ENCODE data around the gene EOMES. TPM values are rescaled to one million over a fixed set of nuclear protein-coding genes. Genes with fewer than 3 reads are reported as not detected.
A peak's percentile ranks its signal among the peaks of the same experiment; 100 is the strongest.

The EOMES gene
- total RNA-seq, 1 experiment from 2014 or later: 0.09 TPM

DNA sequence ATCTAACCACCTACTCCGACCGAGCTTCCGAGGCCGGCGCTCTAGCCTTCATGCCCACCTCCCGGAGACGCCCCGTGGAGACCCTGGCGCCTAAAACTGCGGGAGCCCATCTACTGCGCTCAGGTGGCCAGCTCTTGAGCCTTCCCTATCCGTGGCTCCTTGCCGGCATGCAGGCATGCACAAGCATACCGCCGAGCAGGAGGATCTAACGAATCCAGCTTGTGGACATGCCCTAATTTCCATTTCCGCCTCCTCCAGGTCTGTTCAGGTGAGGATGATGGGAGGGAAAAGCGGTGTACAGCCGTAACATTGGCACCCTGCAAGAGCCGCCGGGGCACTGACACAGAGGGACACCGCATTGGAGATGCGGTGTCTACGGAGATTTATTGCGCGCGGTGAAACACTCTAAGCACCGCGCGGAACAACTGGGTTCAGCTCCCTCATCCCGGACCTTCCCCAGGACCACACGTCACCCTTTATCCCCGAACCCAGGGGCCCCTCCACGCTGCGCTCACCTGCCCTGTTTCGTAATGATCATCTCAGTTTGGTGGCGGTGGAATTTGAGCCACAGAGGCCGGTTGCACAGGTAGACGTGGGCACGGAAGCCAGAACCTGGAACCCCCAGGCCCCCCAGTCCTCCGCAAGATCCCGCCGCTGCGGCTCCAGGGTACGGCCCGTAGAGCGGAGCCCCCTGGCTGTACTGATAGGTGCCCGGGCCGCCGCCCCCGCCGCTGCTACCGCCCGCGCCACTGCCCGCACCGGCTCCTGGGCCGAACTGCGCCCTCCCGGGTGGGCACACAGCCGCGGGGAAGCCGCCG is 1.0 kb downstream of the EOMES start:
- no peak for DNase-seq (ENCODE audit: low spot score)

DNA sequence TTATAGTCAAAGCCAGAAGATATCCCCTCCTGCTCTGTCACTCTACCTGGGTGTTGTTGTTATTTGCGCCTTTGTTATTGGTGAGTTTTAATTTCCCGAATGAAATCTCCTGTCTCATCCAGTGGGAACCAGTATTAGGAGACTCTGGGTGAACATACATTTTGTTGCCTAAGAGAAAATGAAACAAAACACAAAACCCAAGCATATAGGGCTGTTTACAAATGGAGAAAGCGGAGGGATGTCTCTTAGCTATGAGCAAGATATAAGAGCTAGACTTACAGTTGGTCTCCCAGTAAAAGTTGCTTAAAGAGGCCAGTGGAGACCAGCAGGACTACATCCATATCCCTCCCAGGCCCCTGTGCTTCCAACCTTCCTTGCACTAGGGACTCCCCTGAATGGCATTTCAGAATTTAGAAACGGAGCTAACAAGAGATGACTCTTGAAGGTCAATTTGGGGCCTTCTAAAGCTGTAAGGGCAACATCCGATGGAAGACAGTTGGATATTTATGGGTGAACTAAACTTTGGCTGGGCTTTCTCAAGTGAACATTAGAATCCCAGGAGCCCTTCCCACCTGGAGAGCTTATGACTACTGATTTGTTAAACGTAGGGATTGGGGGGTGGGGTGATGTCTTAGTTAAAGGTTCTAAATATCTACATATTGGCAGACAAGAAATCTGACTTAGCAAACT is 2.7 kb downstream of the EOMES start:
- DNase-seq (ENCODE audit: low spot score): no peak

DNA sequence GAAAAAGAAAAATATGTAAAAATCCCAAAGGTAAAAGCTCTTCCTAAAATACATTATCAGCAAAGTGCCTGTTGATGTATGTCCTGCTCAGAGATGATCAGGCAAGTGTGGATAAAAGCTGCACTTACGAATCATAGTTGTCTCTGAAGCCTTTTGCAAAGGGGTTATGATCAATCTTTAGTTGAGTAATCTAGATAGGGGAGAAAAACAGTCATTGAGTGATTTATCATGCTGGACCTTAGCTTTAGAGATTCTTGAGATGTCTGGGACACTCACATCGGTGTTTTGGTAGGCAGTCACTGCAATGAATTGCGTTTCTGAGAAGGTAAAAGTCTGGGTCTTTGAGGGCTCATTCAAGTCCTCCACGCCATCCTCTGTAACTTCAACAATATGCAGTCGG is 3.7 kb downstream of the EOMES start:
- no peak for DNase-seq (ENCODE audit: low spot score)

DNA sequence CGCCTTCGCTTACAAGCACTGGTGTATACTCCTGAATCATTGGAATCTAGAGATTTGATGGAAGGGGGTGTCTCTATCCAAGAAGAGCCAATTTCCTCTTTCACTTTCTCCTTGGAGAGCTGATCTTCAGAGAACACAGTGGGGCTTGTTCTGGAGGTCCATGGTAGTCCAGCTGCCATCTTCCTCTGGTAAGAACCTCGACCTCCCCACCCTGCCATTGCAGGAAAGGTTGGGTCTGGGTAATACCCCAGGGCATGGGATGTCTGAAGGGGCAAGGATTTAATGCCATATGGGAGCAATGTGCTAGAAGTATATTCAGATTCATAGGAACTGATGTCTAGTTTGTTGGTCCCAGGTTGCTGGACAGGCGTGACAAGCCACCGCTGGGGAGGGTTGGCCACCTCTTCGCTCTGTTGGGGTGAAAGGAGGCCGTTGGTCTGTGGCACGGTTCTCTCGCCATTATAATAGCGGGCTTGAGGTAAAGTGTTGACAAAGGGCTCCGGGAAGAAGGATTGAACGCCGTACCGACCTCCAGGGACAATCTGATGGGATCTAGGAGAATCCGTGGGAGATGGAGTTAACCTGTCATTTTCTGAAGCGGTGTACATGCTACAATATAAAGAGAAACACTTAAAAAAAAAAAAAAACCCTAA is 4.8 kb downstream of the EOMES start:
- no peak for DNase-seq (ENCODE audit: low spot score)

DNA sequence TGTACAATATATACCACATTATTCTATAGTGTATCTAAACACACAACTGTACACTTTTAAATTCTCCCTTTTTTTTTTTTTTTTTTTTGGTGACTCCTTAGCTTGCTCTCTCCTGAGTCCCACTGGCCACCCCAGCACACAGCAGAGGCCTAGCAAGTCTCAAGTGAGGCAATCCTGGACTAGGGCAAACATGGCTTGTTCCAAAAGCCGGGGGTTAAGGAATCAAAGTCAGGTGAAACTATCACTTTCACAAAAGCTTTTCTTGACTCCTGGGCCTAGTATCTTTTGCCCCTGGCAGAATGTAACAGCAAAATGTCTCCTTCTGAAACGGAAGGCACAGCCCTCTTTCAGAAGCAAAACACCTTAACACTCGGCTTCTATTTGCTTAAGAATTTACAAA is 5.8 kb downstream of the EOMES start:
- DNase-seq (ENCODE audit: low spot score): no peak

DNA sequence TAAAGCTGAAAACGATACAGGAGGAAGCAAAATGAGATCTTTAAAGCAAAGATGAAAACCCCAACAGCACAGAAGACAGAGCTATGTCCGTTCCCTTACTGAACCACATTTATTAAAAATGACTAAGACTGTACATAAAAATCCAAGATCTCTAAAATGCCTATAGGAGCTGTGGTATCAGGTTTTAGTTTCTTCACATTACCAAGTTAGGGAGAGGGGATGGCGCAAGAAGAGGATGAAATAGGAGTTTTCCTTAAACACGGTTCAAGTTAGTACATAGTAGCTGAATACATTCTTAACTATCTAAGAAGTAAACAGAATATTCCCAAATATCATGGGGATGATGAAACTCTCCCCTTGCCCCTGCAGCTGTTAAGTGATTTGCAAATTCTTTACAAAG is 6.3 kb downstream of the EOMES start:
- DNase-seq (ENCODE audit: low spot score): no peak

DNA sequence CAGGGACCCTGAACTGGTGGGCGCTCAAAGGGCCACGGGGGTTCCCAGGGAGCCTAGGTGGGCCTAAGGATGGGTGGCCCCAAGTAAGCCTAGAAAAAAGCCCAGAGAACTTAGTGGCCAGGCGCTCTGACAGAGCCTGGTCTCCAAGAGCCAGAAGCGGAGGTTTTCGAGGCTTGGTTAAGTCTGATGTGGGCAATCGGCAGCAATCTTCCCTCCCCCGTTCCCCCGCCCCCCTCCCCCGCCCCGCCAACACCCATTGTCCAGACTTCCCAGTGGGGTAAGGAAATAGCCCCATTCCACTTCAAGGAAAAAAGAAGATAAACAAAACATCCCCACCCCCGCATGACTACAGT is 6.7 kb downstream of the EOMES start:
- no peak for DNase-seq (ENCODE audit: low spot score)

DNA sequence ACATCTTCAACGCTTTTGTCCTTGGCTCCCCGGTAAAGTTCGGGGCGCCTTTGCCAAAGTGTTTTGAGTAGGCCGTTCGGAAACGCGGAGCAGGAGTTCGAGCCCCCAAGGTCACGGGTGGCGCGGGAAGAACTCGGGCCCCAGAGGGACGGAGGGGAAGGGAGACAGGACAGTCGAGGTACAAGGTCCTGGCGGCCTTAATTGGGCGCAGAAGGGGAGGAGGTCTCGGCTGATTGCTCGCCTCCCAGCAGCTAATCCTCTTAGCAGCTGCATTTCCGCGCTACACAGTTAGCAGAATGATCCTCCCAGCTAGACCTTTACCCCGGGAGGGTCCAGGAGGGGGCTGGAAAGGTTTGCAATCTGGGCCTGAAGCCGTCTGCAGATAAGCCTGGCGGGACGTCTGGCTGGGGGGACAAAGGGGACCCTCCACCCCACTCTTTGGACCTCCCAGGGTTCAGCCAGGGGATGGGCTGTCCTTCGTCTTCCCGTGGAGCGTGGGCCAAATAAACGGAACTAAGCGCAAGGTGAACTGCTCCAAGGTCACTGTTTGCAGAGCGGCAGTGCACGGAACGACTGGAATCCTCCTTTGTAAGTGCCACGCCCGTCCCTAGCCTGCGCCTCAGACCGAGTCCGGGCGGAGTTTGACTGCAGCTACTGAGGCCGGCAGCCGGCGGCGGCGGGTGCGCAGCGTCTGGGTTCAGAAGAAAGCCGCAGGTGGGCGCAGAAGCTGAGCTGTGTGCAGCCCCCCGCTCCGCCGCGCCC is 7.2 kb downstream of the EOMES start:
- no peak for DNase-seq (ENCODE audit: low spot score)

DNA sequence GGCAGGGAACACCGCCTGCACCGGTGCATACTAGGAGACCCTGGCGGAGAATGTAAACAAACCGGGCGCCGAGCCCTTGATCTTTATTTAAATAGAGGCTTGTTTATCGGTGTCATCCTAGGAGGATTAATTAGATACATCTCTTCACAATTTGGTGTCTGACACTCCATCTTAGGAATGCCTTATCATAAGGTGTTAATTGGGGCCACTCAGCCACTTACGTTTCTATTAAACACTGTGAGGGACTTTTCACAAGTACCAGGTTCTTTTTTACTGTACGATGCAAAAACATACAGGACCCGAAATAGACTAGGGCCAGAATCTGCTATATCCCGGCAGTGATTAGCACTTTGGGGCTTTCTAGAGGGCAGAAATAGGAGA is 8.0 kb downstream of the EOMES start:
- no peak for DNase-seq (ENCODE audit: low spot score)

DNA sequence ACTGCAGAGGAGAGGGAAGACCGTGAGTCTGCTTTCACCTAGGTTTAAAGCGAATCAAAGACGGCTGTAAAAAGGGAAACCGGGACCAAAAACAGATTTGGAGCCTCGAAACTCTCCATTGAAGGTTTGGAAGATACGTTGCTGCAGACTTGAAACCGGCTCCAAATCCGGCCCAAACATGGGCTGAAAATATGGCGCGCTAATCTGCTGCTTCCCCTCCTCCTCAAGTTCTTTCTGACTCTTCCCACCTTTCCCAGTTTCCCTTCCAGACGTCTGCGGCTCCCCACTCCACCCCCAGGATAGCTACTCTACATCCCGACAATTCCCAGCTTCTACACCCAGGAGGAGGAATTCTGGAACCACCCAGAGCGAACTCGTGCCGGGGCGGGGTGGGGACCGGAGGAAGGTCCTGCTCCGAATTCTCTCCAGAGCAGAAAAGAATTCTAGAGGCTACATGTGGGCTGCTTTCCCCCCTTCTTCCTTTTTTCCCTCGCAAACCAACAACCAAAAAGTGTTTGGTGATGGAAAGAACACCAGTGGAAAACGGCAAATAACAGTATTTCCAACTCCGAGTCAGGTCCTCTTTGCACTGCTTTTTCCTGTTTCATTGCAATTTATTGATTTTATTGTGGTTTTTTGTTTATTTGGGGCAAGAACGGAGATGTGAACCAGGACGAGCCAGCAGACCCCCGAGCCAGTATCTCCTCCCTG is 8.5 kb downstream of the EOMES start:
- DNase-seq (ENCODE audit: low spot score): no peak

DNA sequence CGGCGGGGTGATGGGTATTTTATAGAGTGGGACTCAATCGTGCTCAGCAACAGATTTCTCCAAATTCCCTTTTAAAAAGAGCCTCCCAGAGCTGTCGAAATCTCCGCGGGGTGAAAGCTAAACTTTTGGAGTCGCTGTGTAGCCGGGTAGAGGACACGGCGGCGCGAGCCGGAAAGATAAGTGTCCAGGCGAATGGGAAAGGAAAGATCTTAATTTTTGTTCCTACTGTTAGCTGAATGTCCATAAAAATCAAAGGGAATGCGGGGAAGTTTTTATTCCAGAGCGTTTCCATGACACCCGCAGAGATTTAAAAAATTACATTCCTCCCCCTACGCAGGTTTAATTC is 9.1 kb downstream of the EOMES start:
- DNase-seq (ENCODE audit: low spot score): no peak

DNA sequence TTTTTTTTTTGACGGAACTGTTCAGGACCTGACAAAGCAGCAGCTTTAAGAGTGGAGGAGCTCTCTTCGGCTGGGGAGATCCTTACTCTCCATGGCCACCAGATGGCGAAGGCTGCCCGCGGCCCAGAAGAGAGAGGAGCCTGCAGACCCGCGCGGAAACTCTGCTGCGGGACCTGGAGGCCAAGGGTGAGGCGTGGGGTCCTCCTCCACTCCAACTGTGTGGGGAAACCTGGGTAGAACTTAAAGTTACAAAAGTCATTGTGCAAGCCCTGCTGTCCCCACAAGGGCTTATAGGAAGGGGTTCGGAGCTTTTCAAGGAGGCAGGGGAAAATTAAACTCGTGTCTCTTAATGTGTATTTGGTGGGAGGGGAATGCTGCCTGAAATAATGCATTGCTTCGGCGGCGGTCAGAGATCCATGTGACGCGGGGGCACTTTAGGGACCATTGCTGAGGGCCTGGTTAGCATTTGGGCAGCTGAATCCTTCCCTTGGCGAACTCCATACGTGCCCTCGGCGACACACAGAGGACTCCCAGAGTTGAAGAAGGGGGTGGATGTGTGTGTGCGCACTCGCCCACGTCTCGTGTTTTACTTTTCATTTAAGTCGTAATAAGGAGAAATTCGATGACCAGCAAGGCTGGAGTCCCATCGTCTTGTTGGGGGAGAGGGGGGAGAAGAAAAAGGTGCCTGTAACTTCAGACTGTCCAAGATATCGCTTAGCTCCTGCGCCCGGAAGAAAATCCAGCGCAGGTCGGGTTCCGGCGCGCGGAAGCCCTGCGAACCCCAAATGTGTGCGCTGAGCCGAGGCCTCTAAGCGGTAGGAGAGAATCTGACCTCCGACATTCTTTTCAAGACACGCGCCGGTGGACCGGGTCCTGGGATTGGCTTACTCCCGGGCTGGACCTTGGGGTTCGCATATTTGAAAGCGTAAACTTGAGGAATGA is 9.7 kb downstream of the EOMES start:
- DNase-seq (ENCODE audit: low spot score): peak; percentile 74

DNA sequence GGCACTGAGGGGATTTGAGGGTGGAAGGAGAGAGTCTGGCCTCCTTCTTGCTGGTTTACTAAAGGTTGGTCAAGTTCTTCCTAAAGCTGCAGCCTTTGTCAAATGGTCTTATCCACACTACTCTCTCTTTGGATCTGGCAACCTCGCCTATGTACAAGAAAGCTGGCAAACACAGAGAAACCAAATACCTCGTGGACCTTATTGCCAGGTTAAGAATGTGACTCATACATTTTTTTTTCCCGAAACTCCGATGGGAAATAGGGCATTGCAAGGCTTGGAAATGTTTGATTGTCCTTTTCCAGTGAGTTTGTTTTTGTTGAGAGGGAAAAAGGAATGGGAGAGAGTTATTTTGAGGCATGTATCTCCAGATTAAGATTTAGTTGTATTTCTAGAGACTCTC is 13.9 kb downstream of the EOMES start:
- no peak for DNase-seq (ENCODE audit: low spot score)

DNA sequence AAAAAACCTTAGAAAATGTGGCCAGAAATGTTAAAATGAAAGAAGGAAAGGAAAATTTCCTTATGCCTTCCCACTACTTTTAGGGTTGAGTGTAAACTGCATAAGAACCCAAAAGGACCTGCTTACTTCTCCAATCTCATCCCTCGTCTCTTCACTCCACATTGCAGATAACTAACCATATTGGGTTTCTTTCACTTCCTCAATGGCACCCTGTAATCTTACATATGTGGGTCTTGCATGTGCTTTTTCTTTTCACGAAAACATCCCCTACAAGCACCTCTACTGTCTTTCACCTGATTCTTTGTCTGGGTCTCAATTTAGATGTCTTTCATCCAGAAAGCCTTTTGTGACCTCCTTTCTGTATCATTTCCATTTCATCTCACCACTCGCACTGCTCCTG is 23.1 kb downstream of the EOMES start:
- no peak for DNase-seq (ENCODE audit: low spot score)

DNA sequence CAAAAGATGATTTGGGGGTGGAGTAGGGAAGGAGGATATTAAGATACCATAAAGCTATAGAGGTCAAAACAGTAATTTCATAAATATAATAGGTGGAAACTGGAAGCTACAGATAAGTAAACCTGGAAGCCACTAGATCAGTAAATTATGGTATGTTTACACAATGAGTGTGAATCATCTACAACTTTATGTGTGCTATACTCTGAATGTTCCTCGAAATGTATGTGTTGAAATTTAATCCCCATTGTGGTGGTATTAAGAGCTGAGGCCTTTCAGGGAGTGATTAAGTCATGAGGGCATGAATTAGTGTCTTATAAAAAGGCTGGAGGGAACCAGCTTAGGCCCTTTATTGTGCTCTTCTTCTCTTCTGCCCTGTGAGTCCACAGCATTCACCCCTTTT is 25.2 kb downstream of the EOMES start:
- DNase-seq (ENCODE audit: low spot score): no peak

DNA sequence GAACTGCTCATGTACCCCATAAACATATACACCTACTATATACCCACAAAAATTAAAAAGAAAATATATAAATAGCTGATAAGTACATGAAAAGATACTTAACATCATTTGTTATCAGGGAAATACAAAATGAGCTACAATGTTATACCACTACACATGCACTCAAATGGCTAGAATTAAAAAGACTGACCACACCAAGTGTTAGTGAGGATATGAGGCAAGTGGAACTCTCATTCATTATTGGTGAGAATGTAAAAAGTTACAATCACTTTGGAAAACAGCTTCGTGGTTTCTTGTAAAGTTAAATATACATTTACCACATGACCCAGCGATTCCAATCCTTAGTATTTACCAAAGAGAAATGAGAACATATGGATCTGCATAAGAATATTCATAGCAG is 26.5 kb downstream of the EOMES start:
- no peak for DNase-seq (ENCODE audit: low spot score)

DNA sequence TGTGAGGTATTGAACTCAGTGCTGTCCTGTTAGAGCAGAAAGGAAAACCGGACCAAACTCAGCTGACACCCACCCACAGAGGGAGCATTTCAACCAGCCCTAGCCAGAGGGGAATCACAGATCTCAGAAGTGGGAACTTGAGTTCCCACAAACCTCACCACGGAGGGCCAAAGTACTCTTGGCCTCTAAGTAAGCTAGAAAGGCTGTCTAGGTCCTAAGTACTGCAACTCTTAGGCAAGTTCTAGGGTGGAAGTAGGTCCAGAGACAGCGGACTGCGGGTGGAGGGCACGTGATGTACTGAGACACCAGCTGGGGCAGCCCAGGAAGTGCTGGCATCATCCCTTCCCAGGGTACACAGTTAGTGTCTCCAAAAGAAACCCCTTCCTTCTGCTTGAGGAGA is 34.1 kb downstream of the EOMES start:
- DNase-seq (ENCODE audit: low spot score): no peak

DNA sequence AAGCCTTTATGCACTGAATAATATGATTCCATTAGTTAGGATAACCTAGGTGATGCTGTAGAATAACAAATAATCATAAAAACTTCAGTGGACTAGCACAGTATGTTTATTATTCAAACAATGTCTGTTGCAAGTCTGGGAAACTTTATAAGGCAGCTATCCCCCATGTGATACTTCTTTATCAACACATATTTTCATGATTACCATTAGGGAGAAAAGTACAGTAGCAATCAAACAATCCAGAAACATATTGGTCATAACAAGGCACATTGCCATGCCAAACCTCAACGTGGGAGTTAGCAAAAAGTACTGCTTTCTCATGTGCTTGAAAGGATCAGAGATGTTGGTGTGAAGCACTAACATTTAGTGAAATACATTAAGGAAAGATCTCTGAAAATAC is 35.5 kb downstream of the EOMES start:
- no peak for DNase-seq (ENCODE audit: low spot score)

DNA sequence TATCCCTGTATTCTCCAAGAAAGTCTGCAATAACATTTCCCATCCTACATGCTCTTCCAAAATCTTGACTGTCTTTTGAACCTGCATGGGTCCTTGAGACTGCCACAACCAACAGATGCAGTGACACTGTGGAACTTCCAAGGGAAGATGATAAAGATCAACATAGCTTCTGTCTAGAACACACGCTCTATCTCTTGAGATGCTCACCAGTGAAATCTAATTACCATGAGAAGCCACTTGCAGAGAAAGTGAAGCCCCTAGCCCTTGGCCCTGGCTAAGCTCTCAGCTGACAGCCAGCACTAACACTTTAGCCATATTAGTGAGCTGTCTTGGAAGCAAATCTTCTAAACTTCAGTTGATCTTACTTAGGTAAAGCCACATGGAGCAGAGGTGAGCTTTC is 36.6 kb downstream of the EOMES start:
- DNase-seq (ENCODE audit: low spot score): no peak

DNA sequence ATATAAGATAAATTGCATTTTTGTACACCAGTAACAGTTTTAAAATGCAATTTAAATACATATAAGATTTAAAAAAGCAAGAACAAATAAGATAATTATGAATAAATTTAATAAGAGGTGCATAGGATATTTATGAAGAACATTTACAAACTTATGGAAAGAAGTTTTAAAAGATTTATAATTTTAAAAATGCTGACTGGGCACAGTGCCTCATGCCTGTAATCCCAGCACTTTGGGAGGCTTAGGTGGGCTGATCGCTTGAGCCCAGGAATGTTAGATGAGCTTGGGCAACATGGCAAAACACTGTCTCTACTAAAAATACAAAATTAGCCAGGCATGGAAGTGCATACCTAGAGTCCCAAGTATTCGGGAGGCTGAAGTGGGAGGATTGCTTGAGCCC is 37.8 kb downstream of the EOMES start:
- DNase-seq (ENCODE audit: low spot score): no peak

DNA sequence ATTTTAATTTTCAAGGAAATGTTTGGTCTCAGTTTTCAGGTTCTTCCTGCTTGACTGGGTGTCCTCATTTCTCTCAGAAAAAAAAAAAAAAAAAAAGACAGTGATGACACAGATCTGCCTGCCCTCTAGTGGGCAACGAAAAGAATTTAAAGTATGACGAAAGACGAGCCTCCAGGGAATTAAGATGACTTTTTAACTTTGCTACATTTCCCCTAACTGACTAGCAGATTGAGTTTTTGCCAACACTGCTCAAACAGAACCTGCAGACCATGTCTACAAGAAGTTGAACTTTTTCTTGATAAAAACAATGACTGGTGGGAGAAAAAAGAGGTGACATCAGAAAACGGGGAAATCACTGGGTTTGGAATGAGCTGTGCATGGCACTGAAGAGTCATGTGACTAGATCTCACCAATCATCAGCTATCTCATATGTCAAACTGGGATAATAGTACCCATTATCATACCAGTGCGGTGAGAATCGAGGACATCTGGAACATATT is 40.8 kb downstream of the EOMES start:
- peak; percentile 83 for DNase-seq (ENCODE audit: low spot score)

Measured in A172 (cell line).